Measurements from ENCODE around the gene LCT.

The LCT gene

DNA sequence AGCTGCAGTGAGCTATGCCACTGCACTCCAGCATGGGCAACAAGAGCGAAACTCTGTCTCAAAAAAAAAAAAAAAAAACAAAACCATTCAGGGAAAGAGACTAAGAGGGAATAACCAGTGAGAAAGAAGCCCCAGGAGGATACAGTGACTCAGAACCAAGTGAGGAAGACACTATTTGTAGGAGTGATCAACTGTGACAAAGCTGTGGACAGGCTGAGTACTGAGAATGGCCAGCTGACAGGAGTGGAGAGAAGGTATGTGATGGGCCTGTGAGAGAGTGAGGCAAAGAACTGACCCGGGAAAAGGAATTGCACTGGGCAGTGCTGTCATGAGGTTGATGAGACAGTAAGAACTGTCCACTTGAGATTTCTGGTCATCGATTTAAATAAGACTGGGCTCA lies 6.7 kb upstream of the LCT start:
- Histone ChIP-seq H3K4me3 (replicated peaks; ENCODE audit: low read depth, low read length) (no peak overlapping the region), H3K36me3 (ENCODE audit: control insufficient read depth, insufficient read depth, low read length) (peaks cover 6% of the 10 kb centered on the region), H3K27me3 (replicated peaks; ENCODE audit: control insufficient read depth, insufficient read depth, low read length) (no peaks in the 10 kb centered on the region)
- TF ChIP-seq, protein P1, sequence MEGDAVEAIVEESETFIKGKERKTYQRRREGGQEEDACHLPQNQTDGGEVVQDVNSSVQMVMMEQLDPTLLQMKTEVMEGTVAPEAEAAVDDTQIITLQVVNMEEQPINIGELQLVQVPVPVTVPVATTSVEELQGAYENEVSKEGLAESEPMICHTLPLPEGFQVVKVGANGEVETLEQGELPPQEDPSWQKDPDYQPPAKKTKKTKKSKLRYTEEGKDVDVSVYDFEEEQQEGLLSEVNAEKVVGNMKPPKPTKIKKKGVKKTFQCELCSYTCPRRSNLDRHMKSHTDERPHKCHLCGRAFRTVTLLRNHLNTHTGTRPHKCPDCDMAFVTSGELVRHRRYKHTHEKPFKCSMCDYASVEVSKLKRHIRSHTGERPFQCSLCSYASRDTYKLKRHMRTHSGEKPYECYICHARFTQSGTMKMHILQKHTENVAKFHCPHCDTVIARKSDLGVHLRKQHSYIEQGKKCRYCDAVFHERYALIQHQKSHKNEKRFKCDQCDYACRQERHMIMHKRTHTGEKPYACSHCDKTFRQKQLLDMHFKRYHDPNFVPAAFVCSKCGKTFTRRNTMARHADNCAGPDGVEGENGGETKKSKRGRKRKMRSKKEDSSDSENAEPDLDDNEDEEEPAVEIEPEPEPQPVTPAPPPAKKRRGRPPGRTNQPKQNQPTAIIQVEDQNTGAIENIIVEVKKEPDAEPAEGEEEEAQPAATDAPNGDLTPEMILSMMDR (IDR thresholded peaks at IDR 0.05; ENCODE audit: insufficient read depth, low read length, poor library complexity, severe bottlenecking): no peak
- DNase-seq (ENCODE audit: extremely low read depth, insufficient read length): no peak

DNA sequence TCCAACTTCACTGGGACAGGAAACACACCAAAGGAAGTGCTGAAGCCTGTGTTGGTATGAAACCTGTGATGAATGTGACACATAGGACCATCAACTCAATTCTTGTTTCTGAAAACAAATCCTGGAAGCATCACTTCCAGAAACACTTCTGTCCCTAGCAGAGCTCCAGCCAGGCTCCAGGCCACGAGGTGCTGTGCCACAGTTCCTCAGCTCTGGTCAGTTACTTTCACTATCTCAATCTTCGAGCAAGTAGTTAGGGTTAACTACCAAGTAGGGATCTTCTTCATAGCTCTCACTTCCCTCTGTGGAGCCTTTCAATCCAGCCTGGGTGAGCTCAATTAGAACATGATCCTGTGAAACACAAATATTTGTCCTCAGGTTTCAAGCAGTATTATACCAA lies 3.6 kb upstream of the LCT start:
- no peaks in the 10 kb centered on the region for H3K27me3 ChIP-seq (replicated peaks; ENCODE audit: control insufficient read depth, insufficient read depth, low read length)
- H3K36me3 ChIP-seq (ENCODE audit: control insufficient read depth, insufficient read depth, low read length): peaks cover 6% of the 10 kb centered on the region
- TF ChIP-seq, protein P1 (IDR thresholded peaks at IDR 0.05; ENCODE audit: insufficient read depth, low read length, poor library complexity, severe bottlenecking): no peak
- H3K4me3 ChIP-seq (replicated peaks; ENCODE audit: low read depth, low read length): no peak overlapping the region
- no peak for DNase-seq (ENCODE audit: extremely low read depth, insufficient read length)

DNA sequence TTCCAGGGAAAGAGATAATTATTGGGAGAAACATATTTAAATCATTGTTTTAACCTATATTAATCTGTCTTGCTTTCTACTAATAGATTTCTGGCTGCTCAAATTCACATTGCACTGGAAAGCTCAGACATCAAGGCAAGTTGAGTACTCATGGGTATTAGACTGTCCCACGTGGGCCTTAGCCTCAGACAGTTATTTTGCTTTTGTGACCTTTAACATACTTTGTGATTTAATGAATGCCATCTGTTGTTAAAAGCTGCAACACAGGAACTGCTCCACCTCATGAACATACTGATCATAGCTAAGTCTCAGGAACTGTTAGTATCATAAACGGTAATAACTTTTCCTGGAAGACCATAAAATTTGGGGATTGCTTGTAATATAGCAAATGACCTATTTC lies 2.7 kb upstream of the LCT start:
- TF ChIP-seq, protein P1 (IDR thresholded peaks at IDR 0.05; ENCODE audit: insufficient read depth, low read length, poor library complexity, severe bottlenecking): no peak
- H3K4me3 ChIP-seq (replicated peaks; ENCODE audit: low read depth, low read length): no peak overlapping the region
- no peaks in the 10 kb centered on the region for H3K27me3 ChIP-seq (replicated peaks; ENCODE audit: control insufficient read depth, insufficient read depth, low read length)
- H3K36me3 ChIP-seq (ENCODE audit: control insufficient read depth, insufficient read depth, low read length): peaks cover 6% of the 10 kb centered on the region
- no peak for DNase-seq (ENCODE audit: extremely low read depth, insufficient read length)

DNA sequence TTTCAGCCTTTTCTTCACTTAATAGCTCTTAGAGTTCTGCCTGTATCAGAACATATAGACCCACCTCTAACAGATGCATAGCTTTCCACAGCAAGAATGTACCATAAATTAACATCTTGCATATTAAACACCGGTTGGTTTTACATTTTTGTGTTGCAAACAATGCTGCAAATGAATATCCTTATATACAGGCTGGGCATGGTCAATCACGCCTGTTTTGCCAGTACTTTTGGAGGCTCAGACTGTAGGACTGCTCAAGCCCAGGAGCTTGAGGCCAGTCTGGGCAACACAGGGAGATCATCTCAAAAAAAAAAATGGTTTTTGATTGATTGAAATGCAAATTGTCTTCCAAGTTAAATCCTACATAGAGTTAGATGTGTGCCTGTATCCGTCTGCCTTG lies 1.5 kb upstream of the LCT start:
- TF ChIP-seq, protein P1 (IDR thresholded peaks at IDR 0.05; ENCODE audit: insufficient read depth, low read length, poor library complexity, severe bottlenecking): no peak
- no peak for DNase-seq (ENCODE audit: extremely low read depth, insufficient read length)
- no peak overlapping the region for H3K4me3 ChIP-seq (replicated peaks; ENCODE audit: low read depth, low read length)
- H3K36me3 ChIP-seq (ENCODE audit: control insufficient read depth, insufficient read depth, low read length): peaks cover 3% of the 10 kb centered on the region
- no peaks in the 10 kb centered on the region for H3K27me3 ChIP-seq (replicated peaks; ENCODE audit: control insufficient read depth, insufficient read depth, low read length)

DNA sequence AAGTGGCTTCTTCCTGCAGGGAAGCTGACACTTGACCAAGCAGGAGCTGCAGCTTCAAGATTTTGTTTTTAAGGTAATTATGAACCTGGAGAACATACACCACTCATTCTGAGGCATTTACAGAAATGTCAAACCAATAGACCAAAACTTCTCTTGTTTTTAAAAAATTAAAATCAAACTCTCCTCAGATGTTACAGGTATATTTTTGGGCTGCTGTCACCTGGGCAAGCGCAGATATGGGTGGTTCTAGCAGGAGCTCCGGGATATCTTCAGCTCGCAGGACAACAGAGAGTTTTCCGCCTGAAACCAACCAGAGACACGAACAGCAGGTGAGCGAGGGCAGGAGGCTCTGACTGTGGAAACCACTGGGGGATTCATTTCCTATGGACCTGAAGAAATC lies 4.1 kb downstream of the LCT start:
- Histone ChIP-seq H3K4me3 (replicated peaks; ENCODE audit: low read depth, low read length) (no peak overlapping the region), H3K27me3 (replicated peaks; ENCODE audit: control insufficient read depth, insufficient read depth, low read length) (no peaks in the 10 kb centered on the region), H3K36me3 (ENCODE audit: control insufficient read depth, insufficient read depth, low read length) (no peaks in the 10 kb centered on the region; the same call in 1 of the 2 replicates)
- no peak for DNase-seq (ENCODE audit: extremely low read depth, insufficient read length)
- TF ChIP-seq, protein P1 (IDR thresholded peaks at IDR 0.05; ENCODE audit: insufficient read depth, low read length, poor library complexity, severe bottlenecking): no peak

DNA sequence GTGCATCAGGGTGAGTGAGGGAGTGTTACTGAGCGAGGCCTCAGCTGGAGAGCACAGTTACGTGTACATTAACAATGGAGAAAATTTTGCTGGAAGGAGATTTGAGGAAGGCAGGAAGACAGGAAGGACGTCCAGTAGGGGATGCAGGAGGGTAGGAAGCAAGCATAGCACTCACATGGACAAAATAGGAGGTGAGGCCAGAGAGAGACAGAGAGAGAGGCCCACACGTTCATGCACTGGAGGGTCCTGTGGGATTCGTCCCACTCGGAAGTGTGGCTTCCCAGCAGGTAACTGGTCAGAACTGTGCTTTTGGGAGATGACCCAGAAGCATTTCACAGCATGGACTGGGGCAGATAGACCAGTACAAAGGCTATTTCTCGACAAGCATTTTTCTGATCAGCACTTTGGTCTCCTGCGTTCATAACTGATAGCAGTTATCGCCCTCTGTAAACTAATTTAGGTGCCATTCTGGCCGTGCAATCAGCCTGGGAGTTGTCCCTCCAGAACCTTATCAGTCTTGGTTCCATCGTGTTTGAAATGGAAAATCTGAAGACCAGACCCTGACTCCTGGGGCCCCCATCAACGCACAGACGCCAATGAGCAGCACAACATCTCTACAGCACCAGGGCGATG lies 5.7 kb downstream of the LCT start:
- no peak for DNase-seq (ENCODE audit: extremely low read depth, insufficient read length)
- TF ChIP-seq, protein P1 (IDR thresholded peaks at IDR 0.05; ENCODE audit: insufficient read depth, low read length, poor library complexity, severe bottlenecking): no peak
- H3K4me3 ChIP-seq (replicated peaks; ENCODE audit: low read depth, low read length): no peak overlapping the region
- no peaks in the 10 kb centered on the region; the same call in 1 of the 2 replicates for H3K36me3 ChIP-seq (ENCODE audit: control insufficient read depth, insufficient read depth, low read length)
- H3K27me3 ChIP-seq (replicated peaks; ENCODE audit: control insufficient read depth, insufficient read depth, low read length): no peaks in the 10 kb centered on the region

All from GM06990 (cell line).